NCI-H1105 (cell line): Measurements from ENCODE around the gene NAXE.
"Not testable (repeated sequence)": the region's sequence is repeated elsewhere in the genome, so short reads cannot be mapped to it uniquely, and the experiment has no call there.

ENCODE experiments used
- DNase-seq: peaks from one replicate; lab custom pipeline; 2025; lab: John Stamatoyannopoulos, UW

Gene NAXE

DNA sequence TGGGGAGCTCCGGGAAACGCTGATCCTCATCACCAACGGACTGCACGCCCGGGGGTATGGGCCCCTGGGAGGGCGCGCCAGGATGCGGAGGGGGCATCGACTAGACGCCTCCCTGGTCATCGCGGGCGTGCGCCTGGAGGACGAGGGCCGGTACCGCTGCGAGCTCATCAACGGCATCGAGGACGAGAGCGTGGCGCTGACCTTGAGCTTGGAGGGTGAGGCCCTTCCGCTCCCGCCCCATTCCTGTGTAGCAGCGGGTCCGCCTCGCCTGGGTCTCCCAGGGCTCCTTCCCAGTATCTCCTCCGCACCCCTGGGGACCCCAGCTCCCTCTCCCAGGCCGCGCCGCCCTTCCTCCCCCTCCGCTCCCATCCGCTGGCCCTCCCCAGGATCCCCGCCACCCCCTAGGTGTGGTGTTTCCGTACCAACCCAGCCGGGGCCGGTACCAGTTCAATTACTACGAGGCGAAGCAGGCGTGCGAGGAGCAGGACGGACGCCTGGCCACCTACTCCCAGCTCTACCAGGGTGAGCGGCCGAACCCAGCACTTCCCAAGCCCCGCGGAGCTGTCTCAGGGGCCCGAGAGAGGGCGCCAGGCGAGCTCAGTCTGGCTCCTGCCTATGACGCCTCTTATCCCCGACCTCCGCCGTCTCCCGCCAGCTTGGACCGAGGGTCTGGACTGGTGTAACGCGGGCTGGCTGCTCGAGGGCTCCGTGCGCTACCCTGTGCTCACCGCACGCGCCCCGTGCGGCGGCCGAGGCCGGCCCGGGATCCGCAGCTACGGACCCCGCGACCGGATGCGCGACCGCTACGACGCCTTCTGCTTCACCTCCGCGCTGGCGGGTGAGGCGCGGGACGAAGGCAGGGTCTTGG, 32.6 kb downstream of the NAXE start:
- DNase-seq, result peak; percentile 45

GRCh38 chr1:156624814-156625435, 33.3 kb downstream of the NAXE start:
- no peak for DNase-seq

DNA sequence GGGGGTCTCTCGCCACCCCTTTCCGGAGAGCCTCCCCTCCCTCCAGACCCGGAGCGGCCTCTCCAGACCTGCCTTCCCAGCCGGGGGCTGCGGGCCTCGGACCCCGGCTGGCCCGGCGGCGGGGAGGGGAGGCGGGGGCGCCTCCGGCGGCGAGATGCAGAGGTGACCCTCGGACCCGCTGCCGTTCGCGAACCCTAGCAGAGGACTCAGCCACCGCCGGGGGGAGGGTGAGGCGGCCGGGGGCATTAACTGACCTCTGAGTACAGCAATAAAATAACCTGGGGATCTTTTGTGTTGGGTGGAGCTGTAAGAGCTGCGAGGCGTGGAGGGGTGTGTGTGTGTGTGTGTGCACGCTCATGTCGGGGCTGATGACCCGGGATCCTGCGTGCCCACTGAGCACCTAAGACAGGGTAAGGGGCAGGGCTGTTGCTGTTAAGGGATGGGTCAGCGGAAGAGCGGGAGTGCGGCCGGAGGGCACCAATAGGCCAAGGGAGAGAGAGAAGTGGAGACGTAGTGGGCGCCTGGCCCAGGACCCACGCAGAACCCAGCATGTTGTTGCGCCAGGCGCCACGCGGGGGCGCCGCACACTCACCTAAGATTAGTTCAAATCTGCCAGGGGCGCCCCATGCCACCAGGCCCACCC, 34.0 kb downstream of the NAXE start:
- peak; percentile 39 for DNase-seq

DNA sequence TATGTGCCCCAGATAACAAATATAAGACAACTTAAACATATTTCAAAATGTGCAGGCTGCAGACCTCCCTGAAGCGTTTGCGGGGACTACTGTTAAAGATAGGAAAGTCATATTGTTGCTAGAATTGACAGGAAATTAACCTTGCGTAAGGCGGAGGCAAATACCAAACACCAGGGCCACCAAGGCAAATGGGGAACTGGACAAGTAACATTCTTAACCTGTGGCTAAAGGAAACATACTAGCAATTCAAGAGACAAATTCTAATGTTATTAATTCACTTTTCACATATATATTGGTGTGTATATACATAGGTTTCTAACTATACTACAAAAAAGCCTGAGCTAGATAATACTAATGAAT, 34.5 kb downstream of the NAXE start:
- DNase-seq, result no peak

- DNase-seq, result peak; percentile 37
Measured at GRCh38 chr1:156627313-156627880, 35.8 kb downstream of the NAXE start.

- DNase-seq, result no peak
Measured at GRCh38 chr1:156629823-156630449, 38.4 kb downstream of the NAXE start.

GRCh38 chr1:156631152-156631551, 39.6 kb downstream of the NAXE start:
- not testable (repeated sequence) for DNase-seq

DNA sequence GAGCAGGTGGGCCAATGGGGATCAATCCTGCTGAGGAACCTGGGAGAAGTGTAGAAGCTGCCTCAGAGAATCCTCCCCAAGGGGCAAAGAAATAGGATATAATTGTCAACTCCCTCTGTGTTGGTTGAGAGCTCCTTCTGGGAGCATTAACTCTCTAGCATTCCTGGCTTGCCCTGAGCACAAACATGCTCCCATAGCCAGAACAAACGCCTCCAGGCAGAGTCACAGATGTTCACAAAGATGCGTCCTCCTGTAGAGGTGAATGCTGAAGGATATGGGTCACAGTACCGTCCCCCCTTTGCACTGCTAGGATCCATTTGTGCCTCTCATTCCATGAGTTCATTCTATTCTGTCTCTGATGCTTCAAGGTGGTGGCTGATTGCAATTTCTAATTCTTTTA, 40.8 kb downstream of the NAXE start:
- no peak for DNase-seq

- DNase-seq, result no peak
Measured at GRCh38 chr1:156638189-156638985, 46.8 kb downstream of the NAXE start.

DNA sequence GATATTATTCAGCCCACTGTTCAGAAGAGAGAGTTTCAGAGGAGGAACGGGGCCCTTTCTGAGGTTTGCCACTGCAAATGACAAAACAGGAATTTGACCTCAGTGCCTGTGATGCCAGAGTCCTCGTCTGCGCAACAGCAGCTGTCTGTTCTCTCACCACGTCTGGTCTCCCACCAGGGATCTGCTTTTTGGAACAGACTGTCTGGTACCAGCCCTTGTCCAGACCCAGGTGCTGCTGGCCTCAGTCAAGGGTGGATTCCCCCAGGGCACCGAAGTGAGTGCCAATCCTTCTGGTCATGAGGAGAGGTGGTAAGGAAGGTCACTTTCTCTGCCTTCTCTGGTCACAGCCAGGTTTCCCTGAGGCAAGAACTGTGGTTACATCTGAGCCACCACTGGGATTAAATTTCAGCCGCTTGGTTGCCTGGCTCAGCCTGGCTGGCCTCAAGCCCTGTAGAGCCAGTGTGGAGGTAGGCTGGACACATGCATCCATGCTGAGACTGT, 48.1 kb downstream of the NAXE start:
- DNase-seq, result no peak

- DNase-seq, result no peak
Measured at GRCh38 chr1:156640842-156641706, 49.5 kb downstream of the NAXE start.

GRCh38 chr1:156641761-156642264, 50.2 kb downstream of the NAXE start, which contains the start of gene BCAN:
TSS of gene BCAN (plus strand) at chr1:156642117. CDS start at chr1:156646055, 3,938 bp downstream.
- DNase-seq, result peak; percentile 53

DNA sequence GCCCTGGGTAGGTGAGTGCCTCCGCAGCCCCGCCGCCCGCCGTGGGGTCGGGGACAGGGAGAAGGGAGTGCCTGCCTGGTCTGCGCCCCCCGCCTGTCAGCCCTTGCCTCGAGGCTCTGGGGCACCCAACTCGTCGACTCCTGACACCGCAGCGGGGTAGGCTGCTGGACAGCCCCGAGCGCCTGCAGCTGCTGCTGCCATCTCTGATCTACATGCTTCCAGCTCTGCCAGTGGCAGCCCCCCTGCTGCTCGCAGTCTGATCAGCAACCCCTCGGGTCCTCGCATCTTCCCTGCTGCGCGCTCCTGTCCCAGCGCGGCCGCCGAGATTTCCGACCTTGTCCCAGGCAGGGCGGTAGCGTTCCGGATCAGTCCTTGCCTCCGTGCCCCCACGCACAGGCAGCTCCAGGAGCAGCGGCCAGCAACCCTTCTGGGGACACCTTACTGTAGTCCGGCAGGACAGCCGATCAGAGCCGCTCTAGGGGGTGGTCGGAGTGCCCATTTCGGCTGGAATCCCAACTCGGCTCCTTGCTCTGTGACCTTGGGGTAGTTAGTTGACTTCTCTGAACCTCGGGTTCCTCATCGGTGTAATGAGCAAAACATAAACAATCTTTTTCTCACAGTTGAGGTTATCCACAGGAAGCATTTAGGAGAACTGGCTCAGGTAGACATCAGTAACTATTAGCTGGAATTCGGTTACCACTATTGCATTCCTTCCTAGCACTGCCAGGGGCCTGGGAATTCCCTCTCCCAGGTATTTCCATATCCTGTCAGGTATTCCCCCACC, 50.9 kb downstream of the NAXE start:
- DNase-seq, result no peak

DNA sequence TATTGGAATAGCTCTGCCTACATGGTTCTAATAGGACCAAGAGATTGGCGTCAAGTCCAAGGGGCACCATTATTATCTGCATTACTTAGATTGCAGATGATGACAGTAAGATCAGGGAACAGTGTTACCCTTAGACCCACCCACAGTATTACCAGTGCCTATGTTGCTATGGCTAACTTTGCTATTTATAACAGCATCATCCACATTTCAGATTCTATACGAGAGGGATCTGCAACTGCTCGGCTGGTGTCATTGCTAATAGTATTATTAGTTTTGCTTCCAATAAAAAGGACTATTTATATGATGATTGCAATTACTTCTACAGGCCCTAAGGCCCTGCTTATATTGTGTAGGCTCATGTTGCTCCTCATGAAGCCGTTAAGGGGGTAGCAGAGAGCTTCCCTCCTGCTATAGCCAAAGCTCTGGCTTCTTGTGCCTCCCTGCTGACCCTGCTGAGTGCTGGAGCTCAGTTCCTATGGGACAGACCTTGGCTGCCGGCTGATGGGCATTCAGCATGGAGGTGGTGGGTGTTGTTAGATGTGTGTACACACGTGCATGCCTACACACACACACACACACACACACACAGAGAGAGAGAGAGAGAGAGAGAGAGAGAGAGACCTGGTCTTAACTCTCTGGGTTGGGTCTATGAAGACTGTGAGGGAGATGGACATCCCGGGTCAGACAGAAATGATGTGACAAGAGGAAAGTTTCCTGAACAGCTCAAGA, 51.6 kb downstream of the NAXE start:
- DNase-seq, result no peak

DNA sequence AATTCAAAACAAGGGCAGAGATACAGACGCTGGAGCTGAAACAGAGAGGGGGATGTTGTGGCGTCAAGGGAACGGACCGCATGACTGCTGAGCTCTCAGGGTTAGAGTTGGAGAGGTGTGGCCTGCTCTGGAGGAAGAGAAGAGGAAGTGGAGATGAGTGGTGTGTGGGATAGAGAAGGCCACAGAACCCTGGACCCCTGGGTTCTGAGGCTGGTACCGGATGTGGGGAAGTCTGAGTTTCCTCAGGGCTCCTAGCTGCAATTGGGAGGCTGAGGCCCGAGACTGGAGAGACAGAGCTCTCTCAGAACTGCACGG, 52.2 kb downstream of the NAXE start:
- DNase-seq, result no peak
